DMS 273 treated with DMSO at 0.1 percent for 48 hours (cell line): ENCODE results near the gene LMBRD2.

ENCODE experiments used
- DNase-seq: peaks from one replicate; lab custom pipeline; 2025; lab: John Stamatoyannopoulos, UW

The LMBRD2 gene

DNA sequence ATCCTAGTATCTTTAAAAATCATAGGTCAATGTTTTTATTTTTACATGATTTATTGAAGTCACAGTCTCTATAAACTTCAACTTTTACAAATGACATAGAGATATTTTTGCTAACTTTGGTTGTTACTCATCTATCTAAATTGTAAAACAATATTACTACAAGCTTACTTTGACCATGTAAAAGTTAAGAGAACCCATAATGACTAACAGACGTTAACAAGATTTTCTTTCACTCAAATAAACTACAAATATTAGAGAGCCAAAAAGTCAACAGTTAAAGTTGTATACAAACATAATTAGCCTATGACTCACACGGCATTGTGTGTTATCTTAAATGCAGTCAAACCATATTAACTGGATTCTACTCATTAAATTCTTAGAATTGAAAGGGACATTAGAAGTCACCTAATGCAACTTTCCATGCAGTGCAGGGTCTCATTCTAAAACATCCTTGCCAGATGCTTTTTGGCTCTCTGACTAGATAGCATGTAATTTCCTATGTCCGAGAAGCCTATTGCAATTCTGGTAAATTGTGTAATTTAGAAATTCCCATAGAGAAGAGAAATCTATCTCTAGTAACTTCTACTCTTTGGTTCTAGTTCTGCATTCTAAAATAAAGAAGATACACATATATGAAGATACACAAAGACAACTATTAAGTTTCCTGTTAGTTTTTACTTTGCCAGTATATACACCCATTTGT is 42.8 kb downstream of the LMBRD2 start:
- DNase-seq, result no peak

DNA sequence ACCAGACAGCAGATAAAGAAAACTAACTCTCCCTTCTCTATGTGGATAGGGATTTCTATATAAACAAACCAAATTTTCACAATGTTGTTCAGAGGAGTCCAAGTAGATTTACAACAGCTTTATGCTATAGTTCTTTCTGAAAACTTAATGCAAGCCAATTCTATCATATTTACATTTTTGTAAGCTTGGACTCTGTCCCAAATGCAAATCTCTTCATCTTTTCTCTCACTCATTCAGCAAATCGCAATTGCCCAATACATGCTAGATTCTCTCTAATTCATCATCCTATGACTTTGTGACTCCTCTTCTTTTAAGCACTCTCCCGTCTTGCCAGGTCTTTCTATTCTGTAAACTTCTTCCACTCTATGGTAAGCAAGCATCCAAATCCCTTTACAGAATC is 45.9 kb downstream of the LMBRD2 start:
- DNase-seq, result no peak

DNA sequence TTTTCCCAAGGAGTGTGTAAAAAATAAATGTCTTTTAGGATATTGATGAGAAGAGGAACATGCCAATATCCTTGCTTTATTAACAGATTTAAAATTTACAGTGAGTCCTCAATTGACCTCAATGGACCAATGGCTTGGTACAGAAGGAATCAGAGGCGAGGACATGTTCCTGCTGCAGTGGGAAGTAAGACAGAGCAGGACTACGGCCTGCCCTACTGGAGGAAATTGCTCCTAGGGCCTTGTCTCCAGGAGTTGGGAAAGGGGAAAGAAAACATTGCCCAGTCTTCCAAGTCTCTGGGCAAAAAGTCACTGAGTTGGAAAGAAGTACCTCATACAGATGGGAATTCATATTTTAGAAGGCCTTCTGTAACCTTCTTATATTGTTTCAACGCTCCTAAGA is 51.9 kb downstream of the LMBRD2 start:
- DNase-seq, result no peak

DNA sequence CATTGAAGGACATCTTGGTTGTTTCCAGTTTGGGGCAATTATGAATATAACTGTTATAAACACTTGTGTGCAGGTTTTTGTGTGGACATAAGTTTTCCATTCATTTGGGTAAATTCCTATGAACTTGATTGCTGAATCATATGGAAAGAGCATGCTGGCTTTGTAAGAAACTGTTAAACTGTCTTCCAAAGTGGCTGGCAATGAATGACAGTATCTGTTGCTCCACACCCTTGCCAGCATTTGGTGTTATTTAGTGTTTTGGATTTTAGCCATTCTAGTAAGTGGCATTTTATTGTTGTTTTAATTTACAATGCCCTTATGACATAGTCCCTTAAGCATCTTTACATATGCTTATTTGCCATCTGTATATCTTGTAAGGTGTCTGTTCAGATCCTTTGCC is 55.2 kb downstream of the LMBRD2 start:
- DNase-seq, result no peak

DNA sequence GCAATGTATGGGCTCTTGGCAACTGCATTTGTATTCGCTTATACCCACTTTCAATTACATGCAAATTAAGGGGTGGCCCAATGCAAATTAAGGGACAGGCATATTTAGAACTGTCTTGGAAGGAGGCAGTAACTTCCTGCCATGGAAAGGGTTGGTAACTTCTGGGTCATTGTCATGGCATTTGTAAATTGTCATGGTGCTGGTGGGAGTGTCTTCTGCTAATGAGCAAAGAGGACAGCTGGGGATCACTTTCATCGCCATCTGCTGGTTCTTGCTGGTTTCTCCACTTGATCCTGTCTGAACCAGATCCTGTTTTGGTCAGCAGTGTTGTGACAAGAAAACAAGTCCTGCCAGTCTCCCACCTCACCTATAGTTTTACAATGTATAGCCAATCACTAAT is 61.7 kb downstream of the LMBRD2 start:
- DNase-seq, result peak; percentile 15

DNA sequence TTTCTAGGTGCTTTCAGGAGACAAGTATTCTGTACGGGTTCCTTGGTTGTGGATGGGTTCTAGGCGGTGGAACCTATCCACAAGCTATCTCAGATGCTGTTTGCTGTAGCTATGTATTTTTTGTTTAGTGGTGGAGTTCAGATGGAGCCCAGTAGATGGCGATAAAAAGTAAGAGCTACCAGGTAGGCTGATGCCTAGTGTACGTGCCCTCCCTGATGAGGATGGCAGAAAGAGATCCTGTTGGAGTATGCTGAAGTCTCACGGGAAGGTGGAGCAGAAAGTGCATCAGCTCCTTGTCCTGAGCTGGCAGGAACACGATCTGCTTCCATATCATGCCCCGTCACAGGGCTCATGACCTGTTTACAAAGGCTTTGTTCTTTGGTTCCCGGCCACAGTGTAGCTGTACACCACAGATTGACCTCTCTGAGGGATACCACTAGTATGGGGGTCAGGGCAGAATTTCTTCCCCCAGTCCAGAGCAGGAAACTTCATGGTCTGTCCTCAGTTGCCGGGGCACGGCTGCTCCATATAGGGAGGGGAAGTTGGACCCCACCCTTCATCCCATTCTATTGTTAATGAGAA is 72.4 kb downstream of the LMBRD2 start:
- DNase-seq, result peak; percentile 23

DNA sequence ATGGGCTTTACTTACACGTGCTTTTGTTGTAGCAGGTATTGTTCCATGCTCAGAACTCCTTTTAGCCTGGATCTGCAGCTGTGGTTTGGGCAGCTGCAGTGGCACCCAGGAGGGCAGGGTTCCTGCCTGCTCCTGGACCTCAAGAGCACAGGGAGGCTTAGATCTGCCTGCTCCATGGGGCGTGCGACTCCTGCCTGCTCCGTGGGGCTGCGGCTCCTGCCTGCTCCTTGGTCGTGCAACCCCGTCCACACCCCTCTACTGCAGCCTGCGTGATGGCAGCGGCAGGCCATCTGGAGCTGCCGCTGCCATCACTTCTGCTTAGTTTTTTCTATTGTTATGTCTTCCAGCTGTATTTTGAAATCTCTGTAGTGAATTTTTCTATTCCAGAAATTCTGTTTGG is 73.3 kb downstream of the LMBRD2 start:
- DNase-seq, result no peak

DNA sequence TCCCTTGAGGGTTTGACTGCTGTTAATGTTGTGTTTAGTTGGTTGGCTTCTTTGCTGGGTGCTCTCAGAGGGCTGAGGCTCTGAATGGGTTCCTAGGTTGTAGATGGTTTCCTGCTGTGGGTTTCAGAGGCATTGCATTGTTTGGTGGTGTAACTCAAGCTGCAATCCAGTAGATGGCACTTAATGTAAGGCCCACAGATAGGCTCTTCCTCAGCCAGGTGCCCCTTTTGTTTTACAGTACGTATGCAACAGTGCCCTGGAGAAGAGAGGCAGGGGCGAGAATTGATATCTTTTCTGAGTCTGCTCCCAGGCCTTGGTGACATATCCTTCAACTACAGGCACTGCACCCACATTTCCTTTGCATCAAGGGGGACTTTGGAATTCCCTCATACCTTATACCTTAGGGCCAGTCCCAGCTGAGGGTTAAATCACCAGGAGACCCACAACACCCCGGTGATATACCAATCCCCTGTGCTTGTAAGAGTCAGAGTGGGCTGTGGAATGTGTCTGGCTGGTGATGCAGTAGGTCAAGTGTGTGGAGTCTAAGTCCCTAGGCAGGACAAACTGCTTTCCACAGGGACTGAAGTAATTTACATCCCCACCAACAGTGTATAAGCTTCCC is 78.0 kb downstream of the LMBRD2 start:
- DNase-seq, result no peak

DNA sequence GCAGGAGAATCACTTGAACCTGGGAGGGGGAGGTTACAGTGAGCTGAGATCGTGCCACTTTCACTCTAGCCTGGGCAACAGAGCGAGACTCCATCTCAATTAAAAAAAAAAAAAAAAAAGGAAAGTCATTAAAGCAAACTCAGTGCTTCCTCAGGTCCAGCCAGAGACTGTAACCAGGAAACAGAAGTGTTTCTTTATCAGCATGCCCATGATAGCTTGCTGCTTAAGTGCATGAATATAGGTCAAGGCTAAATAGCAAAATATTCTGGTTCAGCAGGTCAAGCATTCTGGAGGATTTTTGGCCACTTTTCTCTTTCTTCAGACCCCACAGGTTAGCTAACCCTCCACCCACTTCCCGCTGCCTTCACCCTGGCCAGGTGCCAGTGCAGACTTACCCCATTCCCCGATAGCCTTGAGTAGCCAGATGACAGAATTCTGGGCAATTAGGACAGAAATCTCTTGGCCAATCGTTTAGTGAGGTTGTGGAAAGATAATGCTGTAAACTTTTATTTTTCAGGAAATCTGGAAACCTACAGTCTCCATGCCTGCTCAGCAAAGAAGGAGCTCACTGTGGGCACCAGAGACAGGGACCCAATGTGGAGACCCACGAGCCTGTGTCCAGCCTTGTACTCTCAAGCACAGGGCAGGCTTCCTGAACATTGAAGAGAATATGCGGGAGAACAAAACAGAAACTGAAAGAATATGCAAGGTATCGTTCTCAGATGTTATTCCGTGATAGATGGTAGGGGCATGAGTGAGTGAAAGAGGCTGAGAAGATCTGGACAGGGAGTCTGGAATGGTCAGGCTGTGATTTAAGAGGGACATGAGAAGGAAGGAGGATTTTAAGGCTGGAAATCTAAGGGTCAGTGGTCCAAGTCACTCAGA is 80.8 kb downstream of the LMBRD2 start:
- no peak for DNase-seq

DNA sequence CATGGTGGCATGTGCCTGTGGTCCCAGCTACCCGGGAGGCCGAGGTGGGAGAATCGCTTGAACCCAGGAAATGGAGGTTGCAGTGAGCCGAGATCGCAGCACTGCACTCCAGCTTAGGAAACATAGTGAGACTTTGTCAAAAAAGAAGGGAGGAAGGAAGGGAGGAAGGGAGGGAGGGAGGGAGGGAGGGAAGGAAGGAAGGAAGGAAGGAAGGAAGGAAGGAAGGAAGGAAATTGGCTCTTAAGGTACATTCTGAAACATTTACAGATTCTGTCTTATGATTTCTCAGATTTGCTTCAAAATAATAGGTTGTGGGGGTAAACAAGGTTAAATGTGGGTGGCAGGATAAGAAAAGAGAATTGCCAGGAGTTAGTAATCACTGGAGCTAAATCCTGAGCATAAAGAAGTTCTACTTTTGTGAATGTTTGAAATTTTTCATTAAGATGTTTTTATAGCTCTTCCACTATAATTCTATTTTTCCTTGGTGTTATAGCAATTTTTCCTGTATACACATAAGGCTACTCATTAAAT is 82.9 kb downstream of the LMBRD2 start:
- DNase-seq, result no peak

DNA sequence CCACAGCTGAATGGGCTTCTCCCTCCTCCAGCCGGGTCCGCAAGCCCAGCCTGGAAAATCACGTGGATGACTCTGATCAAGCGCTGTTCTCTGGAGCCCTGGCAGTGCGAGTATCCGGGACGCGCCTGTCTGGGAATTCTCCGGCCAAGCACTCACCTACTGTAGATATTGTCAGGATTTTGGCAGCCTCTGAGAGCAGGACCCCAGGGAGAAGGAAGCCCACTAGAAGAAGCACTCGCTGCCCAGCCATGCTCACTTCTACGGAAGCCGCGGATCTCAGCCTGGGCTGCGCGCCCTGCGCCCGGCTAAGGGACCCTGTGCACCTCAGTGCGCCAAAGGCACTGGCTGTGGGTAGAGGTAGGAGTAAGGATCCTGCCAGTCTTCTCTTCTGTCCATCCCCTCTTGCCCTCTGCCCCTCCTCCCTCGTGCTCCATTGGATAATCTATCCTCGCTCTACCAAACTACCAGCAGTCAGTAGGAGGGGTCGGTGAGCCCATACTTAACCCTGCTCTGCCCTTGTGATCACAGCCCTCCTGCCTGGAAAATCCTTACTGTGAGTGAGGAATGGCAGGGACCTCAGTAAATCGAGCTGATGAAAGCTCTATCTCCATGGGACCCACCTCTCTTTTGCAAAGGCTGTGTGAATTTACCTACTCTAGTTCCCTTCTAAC is 85.0 kb downstream of the LMBRD2 start, which contains the start of gene UGT3A2:
TSS of gene UGT3A2 (minus strand) at position 343 of the 671 bp plus-strand sequence. CDS start at position 250, 93 bp downstream.
- DNase-seq, result peak; percentile 50

DNA sequence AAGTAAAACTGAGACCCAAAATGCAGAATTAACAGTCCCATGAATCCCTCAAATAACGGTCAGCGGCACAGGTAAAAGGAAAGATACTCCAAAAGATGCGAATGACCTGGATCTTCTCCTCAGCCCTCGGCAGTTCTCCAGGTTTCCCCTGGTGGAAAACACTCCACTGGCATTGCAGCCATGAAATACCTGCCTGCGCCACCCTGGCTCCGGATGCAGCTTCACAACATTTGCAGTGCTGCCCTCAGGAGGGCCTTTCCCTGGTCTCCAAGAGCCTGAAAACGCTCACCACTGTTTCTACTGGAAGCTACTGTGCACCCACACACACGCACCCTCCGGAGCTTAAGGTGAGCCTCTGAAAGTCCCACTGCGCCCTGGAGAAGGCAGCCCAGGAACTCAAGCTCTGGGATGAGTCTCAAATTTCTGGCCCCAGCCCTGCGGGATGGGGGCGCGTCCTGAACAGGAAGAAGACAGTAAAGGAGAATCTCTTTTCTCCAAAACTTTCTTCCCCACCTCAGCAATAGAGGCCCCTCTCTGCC is 85.6 kb downstream of the LMBRD2 start:
- no peak for DNase-seq

DNA sequence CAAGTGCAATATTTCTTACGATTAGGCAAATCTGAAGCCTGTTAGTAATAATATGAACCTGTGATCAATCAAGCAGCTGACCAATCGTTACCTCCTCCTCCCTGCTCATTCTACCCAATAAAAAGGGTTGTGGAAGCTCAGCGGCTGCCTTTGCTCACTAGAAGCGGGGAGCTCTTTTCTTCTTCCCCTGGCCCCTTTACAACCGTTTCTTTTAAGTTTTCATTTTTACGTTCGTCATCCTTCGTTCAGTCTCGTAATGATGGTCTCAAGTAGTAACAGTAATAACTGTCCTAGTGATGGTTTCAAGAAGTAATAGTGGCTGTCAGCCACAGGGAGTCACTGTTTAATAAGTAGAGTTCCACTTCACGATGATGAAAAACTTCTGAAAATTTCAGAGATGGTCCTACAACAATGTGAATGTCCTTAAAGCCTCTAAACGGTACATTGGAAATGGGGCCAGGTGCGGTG is 91.2 kb downstream of the LMBRD2 start:
- DNase-seq, result no peak

DNA sequence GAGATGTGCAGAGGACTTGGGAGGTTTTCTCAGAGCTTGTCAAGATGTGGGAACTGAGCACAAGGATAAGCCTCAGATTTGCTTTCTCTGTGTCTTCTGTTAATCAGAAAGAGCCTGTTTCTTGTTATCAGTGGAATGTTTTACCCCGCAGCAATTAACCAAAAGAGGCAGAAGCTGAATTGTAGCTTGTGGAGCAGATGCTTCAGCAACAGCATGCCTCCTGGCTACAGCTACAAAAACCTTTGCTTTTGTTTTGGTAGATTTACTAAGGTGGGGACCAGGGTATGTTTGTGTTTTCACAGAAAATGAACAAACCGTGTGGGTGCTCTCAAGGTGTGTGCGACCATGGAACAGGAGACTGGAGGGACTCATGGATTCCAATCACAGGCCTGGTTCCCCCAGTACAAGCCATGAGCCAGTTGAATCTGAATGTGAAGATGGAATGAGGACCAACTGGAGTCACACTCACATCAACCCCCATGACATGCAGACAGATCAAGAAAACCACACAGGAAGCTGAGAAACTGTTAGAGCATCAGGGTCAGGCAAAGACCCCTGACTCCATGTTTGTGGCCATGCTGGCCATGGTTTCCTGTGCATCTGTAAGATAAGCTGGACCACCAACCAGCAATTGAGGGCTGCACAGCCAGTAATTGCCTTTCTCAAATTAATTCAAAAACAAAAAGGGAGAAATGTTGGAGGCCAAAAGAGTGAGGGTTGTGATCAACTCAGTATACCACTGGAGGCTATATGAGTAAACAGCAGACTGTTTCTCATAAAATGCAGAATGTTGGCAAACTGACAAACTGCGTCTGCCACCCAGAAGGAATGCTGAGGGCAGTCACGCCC is 91.9 kb downstream of the LMBRD2 start:
- DNase-seq, result no peak

DNA sequence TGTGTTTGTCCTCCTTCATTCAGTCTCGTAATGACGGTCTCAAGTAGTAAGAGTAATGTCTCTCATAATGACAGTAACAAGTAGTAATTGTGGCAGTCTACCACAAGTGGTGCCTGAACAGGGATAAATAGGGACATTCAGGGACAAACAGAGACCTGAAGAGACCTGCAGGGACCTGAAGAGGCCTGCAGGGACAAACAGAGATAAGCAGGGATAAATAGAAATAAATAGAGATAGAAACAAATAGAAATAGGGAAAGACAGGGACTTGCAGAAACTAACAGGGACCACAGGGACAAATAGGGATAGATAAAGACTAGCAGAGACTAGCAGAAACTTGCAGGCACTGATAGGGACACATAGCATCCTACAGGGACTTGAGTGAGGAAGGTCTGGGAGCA is 92.9 kb downstream of the LMBRD2 start:
- DNase-seq, result no peak

DNA sequence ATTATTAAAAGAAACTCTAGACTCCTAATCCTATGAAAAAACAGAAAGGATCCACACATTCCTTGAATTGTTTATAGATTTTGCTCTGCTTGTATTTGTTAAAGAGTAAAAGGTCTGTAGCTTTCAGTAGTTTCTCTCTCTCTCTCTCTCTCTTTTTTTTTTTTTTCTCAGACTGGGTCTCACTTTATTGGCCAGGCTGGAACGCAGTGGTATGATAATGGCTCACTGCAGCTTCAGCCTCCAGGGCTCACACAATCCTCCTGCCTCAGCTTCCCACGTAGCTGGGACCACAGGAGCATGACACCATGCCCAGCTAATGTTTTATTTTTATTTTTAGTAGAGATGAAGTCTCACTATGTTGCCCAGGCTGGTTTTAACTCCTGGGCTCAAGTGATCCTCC is 94.3 kb downstream of the LMBRD2 start:
- DNase-seq, result no peak

DNA sequence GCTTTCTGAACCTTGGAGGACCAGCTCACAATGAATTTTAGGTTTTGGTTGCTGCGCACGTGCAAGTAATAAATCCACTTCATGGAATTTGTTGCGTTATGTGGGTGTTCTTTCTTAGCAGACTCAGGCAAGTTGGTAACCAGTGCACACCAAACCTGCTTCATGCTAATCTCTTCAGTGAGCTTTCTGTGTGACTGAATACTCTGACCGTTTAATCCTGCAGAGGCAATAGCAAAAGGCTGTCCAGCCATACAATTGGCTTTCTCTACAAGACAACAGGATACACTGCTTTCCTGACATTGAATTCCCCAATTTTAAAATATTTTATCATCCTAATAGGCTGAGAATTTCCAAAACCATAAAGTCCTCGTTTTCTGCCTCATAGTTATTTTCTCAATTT is 95.3 kb downstream of the LMBRD2 start:
- no peak for DNase-seq

DNA sequence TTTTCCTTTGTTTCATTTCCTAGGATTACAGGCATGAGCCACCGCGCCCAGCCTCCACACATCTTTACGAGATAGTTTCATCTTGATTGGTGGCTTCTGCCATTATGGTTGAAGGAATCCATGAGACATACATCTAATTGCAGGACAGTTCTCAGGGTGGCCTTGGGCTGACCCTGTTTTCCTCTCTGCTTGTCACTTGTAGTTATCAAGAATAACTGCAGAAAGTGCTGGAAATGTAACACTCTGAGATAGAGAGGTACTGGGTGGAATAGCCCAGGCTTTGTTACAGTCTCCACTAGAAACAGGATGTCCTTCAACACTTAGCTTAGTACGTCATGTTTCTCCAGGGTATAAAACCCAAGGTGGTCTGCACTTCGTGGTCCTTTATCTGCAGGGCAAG is 95.7 kb downstream of the LMBRD2 start:
- no peak for DNase-seq

DNA sequence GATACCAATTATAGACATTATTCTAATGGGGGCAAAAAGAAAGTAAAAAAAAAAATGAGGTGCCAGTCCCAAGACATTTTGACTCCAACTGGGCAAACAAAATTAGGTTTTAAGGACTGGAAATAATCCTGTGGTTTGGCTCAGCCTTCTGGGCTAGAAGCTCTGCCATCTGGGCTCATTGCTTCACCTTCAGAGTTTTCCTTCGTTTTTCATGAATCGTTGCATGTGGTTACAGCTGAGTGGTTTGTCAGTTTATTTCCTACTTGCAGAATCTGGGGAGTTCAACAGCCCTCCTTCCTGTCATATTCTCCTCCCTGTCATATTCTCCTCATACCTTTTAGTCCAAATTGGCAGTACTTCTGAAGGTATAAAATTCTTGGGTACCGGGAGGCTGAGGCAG is 97.0 kb downstream of the LMBRD2 start:
- no peak for DNase-seq

DNA sequence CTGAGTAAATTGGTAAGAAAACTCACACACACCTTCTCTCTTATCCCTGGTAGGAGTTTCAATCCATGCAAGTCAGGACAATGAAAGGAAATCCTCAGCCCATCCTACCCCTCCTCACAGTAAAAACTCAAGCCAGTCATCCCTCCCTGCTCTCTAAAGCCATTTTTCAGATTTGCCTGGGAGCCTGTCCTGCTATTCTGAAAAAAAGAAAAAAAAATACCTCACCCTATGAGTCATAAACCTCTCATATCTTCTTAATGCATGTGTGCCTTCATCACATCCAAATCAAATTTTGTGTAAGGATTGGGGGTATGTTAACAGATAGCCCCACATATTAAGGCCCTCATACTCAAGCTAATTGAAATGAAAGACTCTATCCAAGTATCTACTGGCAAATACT is 99.1 kb downstream of the LMBRD2 start:
- DNase-seq, result no peak
